ENCODE data around the gene HPSE2. TPM values are rescaled to one million over a fixed set of nuclear protein-coding genes. Genes with fewer than 3 reads are reported as not detected.

The HPSE2 gene
- total RNA-seq, 1 donor = not detected

GRCh38 chr10:98608411-98608810, 627.2 kb downstream of the HPSE2 start:
- H3K4me3 ChIP-seq (ENCODE audit: low read depth, low read length) = no peak overlapping the region
- TF ChIP-seq CTCF (IDR thresholded peaks at IDR 0.05; ENCODE audit: insufficient read depth, low read length) = no peak
- DNase-seq (ENCODE audit: low read depth) = no peak

GRCh38 chr10:98602224-98602623, 633.4 kb downstream of the HPSE2 start:
- TF ChIP-seq CTCF (IDR thresholded peaks at IDR 0.05; ENCODE audit: insufficient read depth, low read length) = no peak
- no peak for DNase-seq (ENCODE audit: low read depth)
- H3K4me3 ChIP-seq (ENCODE audit: low read depth, low read length) = no peak overlapping the region

- no peak for TF ChIP-seq CTCF (IDR thresholded peaks at IDR 0.05; ENCODE audit: insufficient read depth, low read length)
- no peak for DNase-seq (ENCODE audit: low read depth)
- H3K4me3 ChIP-seq (ENCODE audit: low read depth, low read length) = no peak overlapping the region
Observed at GRCh38 chr10:98599032-98599610, 636.5 kb downstream of the HPSE2 start.

- no peak for TF ChIP-seq CTCF (IDR thresholded peaks at IDR 0.05; ENCODE audit: insufficient read depth, low read length)
- DNase-seq (ENCODE audit: low read depth) = no peak
- no peak overlapping the region for H3K4me3 ChIP-seq (ENCODE audit: low read depth, low read length)
Observed at GRCh38 chr10:98596404-98596803, 639.2 kb downstream of the HPSE2 start.

- no peak for DNase-seq (ENCODE audit: low read depth)
- TF ChIP-seq CTCF (IDR thresholded peaks at IDR 0.05; ENCODE audit: insufficient read depth, low read length) = no peak
- H3K4me3 ChIP-seq (ENCODE audit: low read depth, low read length) = no peak overlapping the region
Observed at GRCh38 chr10:98589691-98590090, 646.0 kb downstream of the HPSE2 start.

GRCh38 chr10:98589007-98589406, 646.6 kb downstream of the HPSE2 start:
- TF ChIP-seq CTCF (IDR thresholded peaks at IDR 0.05; ENCODE audit: insufficient read depth, low read length) = no peak
- no peak overlapping the region for H3K4me3 ChIP-seq (ENCODE audit: low read depth, low read length)
- no peak for DNase-seq (ENCODE audit: low read depth)
